GM12874 (cell line): Measurements from ENCODE around the gene RABL6.

Experiments
- CTCF ChIP-seq: IDR thresholded peaks from 2 replicates; pipeline ENCODE4 v1.5.1; 2011; ENCODE audit warnings: low read depth, mild to moderate bottlenecking, control low read depth, low read length, moderate library complexity; ENCODE audit not compliant: insufficient read depth

The RABL6 gene

GRCh38 chr9:136860933-136861873, 53.5 kb downstream of the RABL6 start:
- no peak for TF ChIP-seq CTCF

- TF ChIP-seq CTCF: no peak
These were observed 54.2 kb downstream of the RABL6 start for GRCh38 chr9:136861874-136862457.

GRCh38 chr9:136862849-136863622, 55.3 kb downstream of the RABL6 start:
- no peak for TF ChIP-seq CTCF

- TF ChIP-seq CTCF: no peak
These were observed 56.0 kb downstream of the RABL6 start for GRCh38 chr9:136863623-136864273.

- no peak for TF ChIP-seq CTCF
These were observed 57.5 kb downstream of the RABL6 start for GRCh38 chr9:136865041-136865767.

- TF ChIP-seq CTCF: no peak
These were observed 58.0 kb downstream of the RABL6 start for GRCh38 chr9:136865768-136866103.
